ENCODE data around the gene MCCC1.

- no peak for TF ChIP-seq CTCF (IDR thresholded peaks at IDR 0.05)
- no peak for TF ChIP-seq ZFX (IDR thresholded peaks at IDR 0.05; ENCODE audit: borderline replicate concordance)
Observed at GRCh38 chr3:183092256-183092655, 7.0 kb downstream of the MCCC1 start.

Data from 22Rv1 (cell line).